ENCODE data around the gene PPP2R5B. TPM values are rescaled to one million over a fixed set of nuclear protein-coding genes. Genes with fewer than 3 reads are reported as not detected.

Gene PPP2R5B
- total and polyA plus RNA-seq, 9 of the 15 experiments (the other 6 are each of a cell fraction or from before 2014, with no cell fraction given), result 0.10 to 7.8 (median 3.3) TPM

- TF ChIP-seq ZBTB49 (CRISPR knock-in tag; IDR thresholded peaks at IDR 0.05; ENCODE audit: borderline replicate concordance), result peak; percentile 83
- TF ChIP-seq NCOA6 (IDR thresholded peaks at IDR 0.05), result no peak
- no peak for TF ChIP-seq ETV6 (IDR thresholded peaks at IDR 0.05; ENCODE audit: borderline replicate concordance in 1 of 2, low read depth in 2 of 2, low read length in 1 of 2)
- TF ChIP-seq ETV6 (CRISPR knock-in tag; IDR thresholded peaks at IDR 0.05; ENCODE audit: borderline replicate concordance), result peak; percentile 80; the same call in 1 of the 2 replicates
- 0 out of 2 replicates have a peak, but pooled peaks have one; percentile 65 for TF ChIP-seq ZNF224 (CRISPR knock-in tag; IDR thresholded peaks at IDR 0.05)
- TF ChIP-seq SRF (CRISPR knock-in tag; IDR thresholded peaks at IDR 0.05), result no peak
- no peak for TF ChIP-seq HMGN3 (IDR thresholded peaks at IDR 0.05; ENCODE audit: borderline replicate concordance, extremely low read depth, insufficient read length, low read depth, low read length)
- peak; percentile 65; the same call in 1 of the 2 replicates for TF ChIP-seq KAT7 (CRISPR knock-in tag; IDR thresholded peaks at IDR 0.05; ENCODE audit: borderline replicate concordance)
- TF ChIP-seq ZNF212 (CRISPR knock-in tag; IDR thresholded peaks at IDR 0.05), result 0 out of 2 replicates have a peak, but pooled peaks have one; percentile 55
- TF ChIP-seq ZBTB17 (CRISPR knock-in tag; IDR thresholded peaks at IDR 0.05), result peak; percentile 44; the same call in 1 of the 2 replicates
- TF ChIP-seq ZBTB9 (CRISPR knock-in tag; IDR thresholded peaks at IDR 0.05), result peak; percentile 76; the same call in 1 of the 2 replicates
- TF ChIP-seq THAP12 (CRISPR knock-in tag; IDR thresholded peaks at IDR 0.05), result no peak
- no peak for TF ChIP-seq ZFP91 (CRISPR knock-in tag; IDR thresholded peaks at IDR 0.05)
- TF ChIP-seq TEAD4 (IDR thresholded peaks at IDR 0.05; ENCODE audit: low read length), result no peak
- no peak for TF ChIP-seq TEAD4 (CRISPR knock-in tag; IDR thresholded peaks at IDR 0.05; ENCODE audit: borderline replicate concordance)
- no peak for TF ChIP-seq ZHX1 (conservative IDR thresholded peaks at IDR 0.05; ENCODE audit: low read length)
- TF ChIP-seq ZNF696 (CRISPR knock-in tag; conservative IDR thresholded peaks at IDR 0.05), result no peak
- TF ChIP-seq E2F3 (CRISPR knock-in tag; IDR thresholded peaks at IDR 0.05), result 0 out of 2 replicates have a peak, but pooled peaks have one; percentile 61
These were observed 46.3 kb upstream of the PPP2R5B start (continued) for GRCh38 chr11:64878223-64878493.
